Measurements from ENCODE around the gene CAPN12.

The CAPN12 gene

GRCh38 chr19:38739440-38740256 lies 4.6 kb downstream of the CAPN12 start:
- DNase-seq (ENCODE audit: low read depth in 2 of 2), result no peak

- DNase-seq (ENCODE audit: low read depth in 2 of 2), result no peak
Measured at GRCh38 chr19:38737921-38738737, 6.1 kb downstream of the CAPN12 start.

- no peak for DNase-seq (ENCODE audit: low read depth in 2 of 2)
Measured at GRCh38 chr19:38737281-38737865, 6.9 kb downstream of the CAPN12 start.

GRCh38 chr19:38736413-38737280 lies 7.6 kb downstream of the CAPN12 start:
- DNase-seq (ENCODE audit: low read depth in 2 of 2), result peak; percentile 40 to 58

- peak in 1 of 2 experiments; percentile 40 for DNase-seq (ENCODE audit: low read depth in 2 of 2)
Measured at GRCh38 chr19:38736036-38736412, 8.2 kb downstream of the CAPN12 start.

GRCh38 chr19:38735257-38735686 lies 9.0 kb downstream of the CAPN12 start:
- DNase-seq (ENCODE audit: low read depth in 2 of 2), result no peak

GRCh38 chr19:38734426-38735256 lies 9.6 kb downstream of the CAPN12 start:
- no peak for DNase-seq (ENCODE audit: low read depth in 2 of 2)

GRCh38 chr19:38734176-38734425 lies 10.2 kb downstream of the CAPN12 start:
- no peak for DNase-seq (ENCODE audit: low read depth in 2 of 2)

- no peak for DNase-seq (ENCODE audit: low read depth in 2 of 2)
Measured at GRCh38 chr19:38733493-38734175, 10.6 kb downstream of the CAPN12 start.

GRCh38 chr19:38733241-38733492 lies 11.1 kb downstream of the CAPN12 start:
- no peak for DNase-seq (ENCODE audit: low read depth in 2 of 2)

- DNase-seq (ENCODE audit: low read depth in 2 of 2), result no peak
Measured at GRCh38 chr19:38731654-38732301, 12.5 kb downstream of the CAPN12 start.

- DNase-seq (ENCODE audit: low read depth in 2 of 2), result no peak
Measured at GRCh38 chr19:38730731-38731589, 13.3 kb downstream of the CAPN12 start.

GRCh38 chr19:38730470-38730730 lies 13.9 kb downstream of the CAPN12 start:
- no peak for DNase-seq (ENCODE audit: low read depth in 2 of 2)

- peak; percentile 47 to 79 for DNase-seq (ENCODE audit: low read depth in 2 of 2)
Measured at GRCh38 chr19:38729653-38730469, 14.4 kb downstream of the CAPN12 start.

GRCh38 chr19:38728752-38729541 lies 15.3 kb downstream of the CAPN12 start:
- no peak for DNase-seq (ENCODE audit: low read depth in 2 of 2)

GRCh38 chr19:38727868-38728660 lies 16.2 kb downstream of the CAPN12 start:
- DNase-seq (ENCODE audit: low read depth in 2 of 2), result no peak

GRCh38 chr19:38727306-38727867 lies 16.9 kb downstream of the CAPN12 start:
- no peak for DNase-seq (ENCODE audit: low read depth in 2 of 2)

All from stimulated activated CD4-positive, alpha-beta T cell treated with anti-CD3 and anti-CD28 coated beads, Interleukin-12 subunit alpha, Interleukin-12 subunit beta, amount 100 ng/mL, for 24 hours (primary cell).